GM12878 (cell line): ENCODE results near the gene HCK. TPM values are rescaled to one million over a fixed set of nuclear protein-coding genes. Genes with fewer than 3 reads are reported as not detected.

Source experiments
- FOXM1 ChIP-seq: IDR thresholded peaks from 2 replicates; pipeline ENCODE4 v1.6.1; 2012; ENCODE audit warnings: low read depth, mild to moderate bottlenecking, inconsistent platforms, low read length, moderate library complexity
- MXI1 ChIP-seq: fragments of 150-350 bp; IDR thresholded peaks from 2 replicates; pipeline ENCODE4 v1.6.1; 2011; ENCODE audit warnings: low read depth, mild to moderate bottlenecking, inconsistent platforms, low read length, improper control_type of control experiment
- MYB ChIP-seq: fragments of 150-350 bp; IDR thresholded peaks from 2 replicates; pipeline ENCODE4 v1.6.1; 2014; ENCODE audit warnings: mild to moderate bottlenecking, low read depth, low read length, borderline replicate concordance
- NBN ChIP-seq: fragments of 450-650 bp; IDR thresholded peaks from 2 replicates; pipeline ENCODE4 v1.6.1; 2016
- NFIC ChIP-seq: IDR thresholded peaks from 2 replicates; pipeline ENCODE4 v1.6.1; 2012; ENCODE audit warnings: low read depth, mild to moderate bottlenecking, inconsistent platforms, low read length, moderate library complexity
- NR2C2 ChIP-seq: IDR thresholded peaks from 2 replicates; pipeline ENCODE4 v1.6.1; 2011; ENCODE audit warnings: borderline replicate concordance, low read depth; ENCODE audit not compliant: control insufficient read depth, insufficient read length
- polyA plus RNA-seq, 11 experiments: library from polyadenylated mRNA; depleted of rRNA in 4 of 11; unstranded in 6 of 11; stranded (reverse) in 5 of 11; fragments of >200 nt; fragmentation: Nextera tagmentation in 4 of 11; fragmentation: Illumina TruSeq in 1 of 11; extraction: Ambion mirVana in 4 of 11; extraction: Trizol in 1 of 11; gene quantifications; 1 replicate in 1 of 11; 2 replicates in 10 of 11; pipeline versions ENCODE4 v1.2.1 to v1.2.3, GENCODE V29; 2011 to 2016; ENCODE audit warnings: inconsistent platforms in 2 of 11, missing spikeins in 2 of 11, low read depth in 1 of 11
- total RNA-seq, 4 experiments: library from RNA; depleted of rRNA in 3 of 4; stranded (reverse); fragments of >200 nt in 3 of 4; fragmentation: Illumina TruSeq in 1 of 4; extraction: Trizol in 1 of 4; gene quantifications; 2 replicates each; pipeline versions ENCODE4 v1.2.1 to v1.2.3, GENCODE V29; 2013 to 2021
- TF ChIP-seq, protein P1 (sequence below): fragments of 450-650 bp; IDR thresholded peaks from 2 replicates; pipeline ENCODE4 v1.6.1; 2018; ENCODE audit warnings: mild to moderate bottlenecking, low read depth, moderate library complexity; ENCODE audit not compliant: partially characterized antibody
- TF ChIP-seq, protein P2 (sequence below), 3 experiments: IDR thresholded peaks in 2 of 3; conservative IDR thresholded peaks in 1 of 3; 2 replicates each; pipeline ENCODE4 v1.5.1; 2011; ENCODE audit warnings: low read depth in 3 of 3, low read length in 3 of 3, mild to moderate bottlenecking in 3 of 3, control low read depth in 2 of 3, moderate library complexity in 2 of 3, inconsistent platforms in 1 of 3, mixed read lengths in 1 of 3; ENCODE audit not compliant: control insufficient read depth in 2 of 3, insufficient read depth in 1 of 3; ENCODE audit errors: extremely low read depth in 1 of 3

Gene HCK
- total and polyA plus RNA-seq, 10 of the 15 experiments (the other 5 are each of a cell fraction or from before 2014, with no cell fraction given) = 1.3 to 30.3 (median 18.5) TPM

DNA sequence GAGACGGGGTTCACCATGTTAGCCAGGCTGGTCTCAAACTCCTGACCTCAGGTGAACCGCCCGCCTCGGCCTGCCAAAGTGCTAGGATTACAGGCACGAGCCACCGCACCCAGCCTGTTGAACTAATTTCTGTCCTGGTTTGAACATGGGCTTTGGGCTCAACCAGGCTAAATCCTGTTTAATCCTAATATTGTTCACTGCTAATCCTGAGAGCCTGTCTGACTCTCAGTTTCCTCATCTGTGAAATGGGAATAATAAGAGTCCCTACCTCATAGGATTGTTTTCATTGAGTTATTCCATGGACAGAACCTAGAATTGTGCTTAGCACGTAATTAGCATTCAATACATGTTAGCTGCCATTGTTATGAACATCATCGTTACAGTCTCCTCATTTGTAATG lies 74.9 kb downstream of the HCK start (continued):
- TF ChIP-seq MYB (no peak), NFIC (no peak), NBN (no peak), MXI1 (no peak), FOXM1 (no peak), NR2C2 (no peak)
- TF ChIP-seq, protein P1, sequence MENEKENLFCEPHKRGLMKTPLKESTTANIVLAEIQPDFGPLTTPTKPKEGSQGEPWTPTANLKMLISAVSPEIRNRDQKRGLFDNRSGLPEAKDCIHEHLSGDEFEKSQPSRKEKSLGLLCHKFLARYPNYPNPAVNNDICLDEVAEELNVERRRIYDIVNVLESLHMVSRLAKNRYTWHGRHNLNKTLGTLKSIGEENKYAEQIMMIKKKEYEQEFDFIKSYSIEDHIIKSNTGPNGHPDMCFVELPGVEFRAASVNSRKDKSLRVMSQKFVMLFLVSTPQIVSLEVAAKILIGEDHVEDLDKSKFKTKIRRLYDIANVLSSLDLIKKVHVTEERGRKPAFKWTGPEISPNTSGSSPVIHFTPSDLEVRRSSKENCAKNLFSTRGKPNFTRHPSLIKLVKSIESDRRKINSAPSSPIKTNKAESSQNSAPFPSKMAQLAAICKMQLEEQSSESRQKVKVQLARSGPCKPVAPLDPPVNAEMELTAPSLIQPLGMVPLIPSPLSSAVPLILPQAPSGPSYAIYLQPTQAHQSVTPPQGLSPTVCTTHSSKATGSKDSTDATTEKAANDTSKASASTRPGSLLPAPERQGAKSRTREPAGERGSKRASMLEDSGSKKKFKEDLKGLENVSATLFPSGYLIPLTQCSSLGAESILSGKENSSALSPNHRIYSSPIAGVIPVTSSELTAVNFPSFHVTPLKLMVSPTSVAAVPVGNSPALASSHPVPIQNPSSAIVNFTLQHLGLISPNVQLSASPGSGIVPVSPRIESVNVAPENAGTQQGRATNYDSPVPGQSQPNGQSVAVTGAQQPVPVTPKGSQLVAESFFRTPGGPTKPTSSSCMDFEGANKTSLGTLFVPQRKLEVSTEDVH = no peak
- TF ChIP-seq, protein P2, sequence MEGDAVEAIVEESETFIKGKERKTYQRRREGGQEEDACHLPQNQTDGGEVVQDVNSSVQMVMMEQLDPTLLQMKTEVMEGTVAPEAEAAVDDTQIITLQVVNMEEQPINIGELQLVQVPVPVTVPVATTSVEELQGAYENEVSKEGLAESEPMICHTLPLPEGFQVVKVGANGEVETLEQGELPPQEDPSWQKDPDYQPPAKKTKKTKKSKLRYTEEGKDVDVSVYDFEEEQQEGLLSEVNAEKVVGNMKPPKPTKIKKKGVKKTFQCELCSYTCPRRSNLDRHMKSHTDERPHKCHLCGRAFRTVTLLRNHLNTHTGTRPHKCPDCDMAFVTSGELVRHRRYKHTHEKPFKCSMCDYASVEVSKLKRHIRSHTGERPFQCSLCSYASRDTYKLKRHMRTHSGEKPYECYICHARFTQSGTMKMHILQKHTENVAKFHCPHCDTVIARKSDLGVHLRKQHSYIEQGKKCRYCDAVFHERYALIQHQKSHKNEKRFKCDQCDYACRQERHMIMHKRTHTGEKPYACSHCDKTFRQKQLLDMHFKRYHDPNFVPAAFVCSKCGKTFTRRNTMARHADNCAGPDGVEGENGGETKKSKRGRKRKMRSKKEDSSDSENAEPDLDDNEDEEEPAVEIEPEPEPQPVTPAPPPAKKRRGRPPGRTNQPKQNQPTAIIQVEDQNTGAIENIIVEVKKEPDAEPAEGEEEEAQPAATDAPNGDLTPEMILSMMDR (IDR thresholded peaks at IDR 0.05 in 2 of 3, conservative IDR thresholded peaks at IDR 0.05 in 1 of 3; ENCODE audit: control insufficient read depth in 2 of 3, extremely low read depth in 1 of 3, insufficient read depth in 1 of 3, low read depth in 3 of 3, low read length in 3 of 3) = no peak
